ENCODE measurements around the gene CCDC33. TPM values are rescaled to one million over a fixed set of nuclear protein-coding genes. Genes with fewer than 3 reads are reported as not detected.

Gene CCDC33
- total and polyA plus RNA-seq, 2 donors (not counting 3 experiments of a cell fraction or from before 2014, with no cell fraction given), result not detected

- Histone ChIP-seq H3K79me2 (ENCODE audit: control insufficient read depth, insufficient read depth, low read length) (no peaks in the 10 kb centered on the region), H3K4me2 (ENCODE audit: insufficient read depth, low read length) (peak overlapping the region; percentile 74), H3K27ac (ENCODE audit: insufficient read depth, low read depth, low read length) (no peak overlapping the region), H4K20me1 (replicated peaks; ENCODE audit: control insufficient read depth, extremely low read depth, insufficient read depth, low read length) (no peaks in the 10 kb centered on the region), H3K9ac (replicated peaks; ENCODE audit: extremely low read depth, insufficient read depth, low read length) (peak overlapping the region; percentile 39), H3K4me1 (ENCODE audit: control insufficient read depth, extremely low read depth, insufficient read depth, low read length) (peaks cover 3% of the 10 kb centered on the region), H3K9me3 (replicated peaks; ENCODE audit: control insufficient read depth, insufficient read depth, low read length) (no peaks in the 10 kb centered on the region), H3K9me1 (replicated peaks; ENCODE audit: control insufficient read depth, extremely low read depth, insufficient read depth, low read length) (no peaks in the 10 kb centered on the region), H2AFZ (ENCODE audit: low read depth, low read length) (peak overlapping the region; percentile 90), H3K4me3 (replicated peaks in 1 of 3; ENCODE audit: insufficient read depth in 1 of 3, low read depth in 1 of 3, low read length in 3 of 3) (peak overlapping the region; percentile 21 to 48 (median 46)), H3K36me3 (ENCODE audit: control insufficient read depth in 2 of 2, extremely low read depth in 1 of 2, insufficient read depth in 2 of 2, low read length in 2 of 2) (no peaks in the 10 kb centered on the region), H3K27me3 (ENCODE audit: control insufficient read depth in 2 of 2, insufficient read depth in 2 of 2, low read length in 2 of 2) (peaks cover 13 to 20% of the 10 kb centered on the region in 2 experiments)
- no TSS peak for BruUV-seq (replicated peaks)
- DNase-seq (ENCODE audit: low read depth, low spot score) (peak; percentile 41), FAIRE-seq (peak; percentile 49)
- CTCF ChIA-PET, result interaction anchor here (1.4 kb wide), 1 partner anchor 124 kb away, joined by 4 read pairs; no protein-coding TSS in a partner anchor
- TF ChIP-seq, protein P1, sequence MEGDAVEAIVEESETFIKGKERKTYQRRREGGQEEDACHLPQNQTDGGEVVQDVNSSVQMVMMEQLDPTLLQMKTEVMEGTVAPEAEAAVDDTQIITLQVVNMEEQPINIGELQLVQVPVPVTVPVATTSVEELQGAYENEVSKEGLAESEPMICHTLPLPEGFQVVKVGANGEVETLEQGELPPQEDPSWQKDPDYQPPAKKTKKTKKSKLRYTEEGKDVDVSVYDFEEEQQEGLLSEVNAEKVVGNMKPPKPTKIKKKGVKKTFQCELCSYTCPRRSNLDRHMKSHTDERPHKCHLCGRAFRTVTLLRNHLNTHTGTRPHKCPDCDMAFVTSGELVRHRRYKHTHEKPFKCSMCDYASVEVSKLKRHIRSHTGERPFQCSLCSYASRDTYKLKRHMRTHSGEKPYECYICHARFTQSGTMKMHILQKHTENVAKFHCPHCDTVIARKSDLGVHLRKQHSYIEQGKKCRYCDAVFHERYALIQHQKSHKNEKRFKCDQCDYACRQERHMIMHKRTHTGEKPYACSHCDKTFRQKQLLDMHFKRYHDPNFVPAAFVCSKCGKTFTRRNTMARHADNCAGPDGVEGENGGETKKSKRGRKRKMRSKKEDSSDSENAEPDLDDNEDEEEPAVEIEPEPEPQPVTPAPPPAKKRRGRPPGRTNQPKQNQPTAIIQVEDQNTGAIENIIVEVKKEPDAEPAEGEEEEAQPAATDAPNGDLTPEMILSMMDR (IDR thresholded peaks at IDR 0.05; ENCODE audit: extremely low read depth in 1 of 2, insufficient read depth in 1 of 2, low read depth in 1 of 2, low read length in 2 of 2), result peak in 1 of 2 donors; percentile 21
- TF ChIP-seq FOS (IDR thresholded peaks at IDR 0.05; ENCODE audit: borderline replicate concordance, insufficient read depth, low read length), result no peak
- TF ChIP-seq EZH2 (IDR thresholded peaks at IDR 0.05; ENCODE audit: borderline replicate concordance, low read depth, low read length, severe bottlenecking), result peak; percentile 53
- intact Hi-C loops (cut with micrococcal nuclease), result no loop called here
- dilution Hi-C loops (cut with MboI; ENCODE audit: extremely low pct_ligation_motif_present, low sequenced_read_pairs), result no loop called here
- POLR2A ChIA-PET, result no interaction called here
Measured at GRCh38 chr15:74365598-74366445, 129.7 kb downstream of the CCDC33 start.

Measured in endothelial cell of umbilical vein (primary cell).